HUES64 (cell line): ENCODE data around the gene MIGA2.
"Not testable (repeated sequence)": the region's sequence is repeated elsewhere in the genome, so short reads cannot be mapped to it uniquely, and the experiment has no call there.

ENCODE experiments used
- H3K27ac ChIP-seq: 2 replicates; pipeline ENCODE4 v1.7.0; 2013; ENCODE audit warnings: low read depth, low read length, inconsistent platforms
- H3K27me3 ChIP-seq: 2 replicates; pipeline ENCODE4 v1.6.1; 2013; ENCODE audit warnings: mild to moderate bottlenecking, low read length; ENCODE audit not compliant: insufficient read depth
- H3K36me3 ChIP-seq: 2 replicates; pipeline ENCODE4 v1.6.1; 2013; ENCODE audit warnings: mild to moderate bottlenecking, low read length; ENCODE audit not compliant: insufficient read depth
- H3K4me1 ChIP-seq: 2 replicates; pipeline ENCODE4 v1.6.1; 2013; ENCODE audit warnings: mild to moderate bottlenecking, low read length, moderate library complexity; ENCODE audit not compliant: insufficient read depth
- H3K4me3 ChIP-seq: 2 replicates; pipeline ENCODE4 v1.5.1; 2013; ENCODE audit warnings: mild to moderate bottlenecking, low read length, moderate library complexity
- H3K9ac ChIP-seq: 2 replicates; pipeline ENCODE4 v1.6.1; 2013; ENCODE audit warnings: mild to moderate bottlenecking, low read depth, low read length
- H3K9me3 ChIP-seq: 2 replicates; pipeline ENCODE4 v1.6.1; 2013; ENCODE audit warnings: low read depth, low read length; ENCODE audit not compliant: insufficient read depth
- WGBS: fragments of 150-250, 120-280 bp; methylation state at CpG from one replicate; pipeline ENCODE4 v1.1.7; 2013; ENCODE audit warnings: missing lambda C conversion rate; 5-methylcytosine and 5-hydroxymethylcytosine counted together

The MIGA2 gene

DNA sequence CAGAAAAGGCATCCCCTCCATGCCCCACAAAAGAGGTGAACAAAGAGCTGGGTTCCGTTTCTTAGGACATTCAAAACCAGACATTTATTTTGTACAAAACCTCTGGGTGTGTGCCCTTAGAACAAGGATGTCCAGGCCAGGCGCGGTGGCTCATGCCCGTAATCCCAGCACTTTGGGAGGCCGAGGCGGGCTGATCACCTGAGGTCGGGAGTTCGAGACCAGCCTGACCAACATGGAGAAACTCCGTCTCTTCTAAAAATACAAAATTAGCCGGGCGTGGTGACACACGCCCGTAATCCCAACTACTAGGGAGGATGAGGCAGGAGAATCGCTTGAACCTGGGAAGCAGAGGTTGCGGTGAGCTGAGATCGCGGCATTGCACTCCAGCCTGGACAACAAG is 76.1 kb downstream of the MIGA2 start:
- Histone ChIP-seq H3K27me3 (peaks cover 21% of the 10 kb centered on the region), H3K9ac (peak overlapping the region; percentile 96), H3K4me3 (peak overlapping the region; percentile 66)
- not testable (repeated sequence) for H3K27ac ChIP-seq, H3K4me1 ChIP-seq, H3K9me3 ChIP-seq, H3K36me3 ChIP-seq
- WGBS, result 95% methylated on average over 17 of the region's 17 CpGs

DNA sequence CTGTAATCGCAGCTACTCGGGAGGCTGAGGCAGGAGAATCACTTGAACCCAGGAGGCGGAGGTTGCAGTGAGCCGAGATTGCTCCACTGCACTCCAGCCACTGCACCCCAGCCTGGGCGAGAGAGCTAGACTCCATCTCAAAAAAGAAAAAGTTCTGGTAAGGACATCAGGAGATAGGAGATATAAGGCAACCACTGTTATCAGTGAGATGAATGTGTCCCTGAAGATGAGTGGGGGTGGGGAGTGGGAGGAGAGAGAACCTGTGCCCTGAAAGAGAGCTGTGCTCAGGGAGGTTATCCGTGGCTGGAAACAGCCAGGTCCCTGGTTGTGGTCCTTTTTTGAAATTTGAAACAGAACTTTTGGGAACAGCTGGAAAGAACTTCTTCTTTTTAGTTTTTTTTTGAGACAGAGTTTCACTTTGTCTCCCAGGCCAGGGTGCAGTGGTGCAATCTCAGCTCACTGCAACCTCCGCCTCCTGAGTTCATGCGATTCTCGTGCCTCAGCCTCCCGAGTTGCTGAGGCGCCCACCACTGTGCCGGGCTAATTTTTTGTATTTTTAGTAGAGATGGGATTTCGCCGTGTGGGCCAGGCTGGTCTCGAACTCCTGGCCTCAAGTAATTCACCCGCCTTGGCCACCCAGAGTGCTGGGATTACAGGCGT is 77.3 kb downstream of the MIGA2 start:
- WGBS, result 94% methylated on average over 17 of the region's 17 CpGs
- no peaks in the 10 kb centered on the region for H3K36me3 ChIP-seq
- H3K9me3 ChIP-seq, result no peaks in the 10 kb centered on the region
- peaks cover 16% of the 10 kb centered on the region for H3K27me3 ChIP-seq
- no peak overlapping the region for H3K27ac ChIP-seq
- H3K9ac ChIP-seq, result no peak overlapping the region
- H3K4me3 ChIP-seq, result no peak overlapping the region
- 0 out of 2 replicates have a peak, but pooled peaks cover 3% of the 10 kb centered on the region for H3K4me1 ChIP-seq

DNA sequence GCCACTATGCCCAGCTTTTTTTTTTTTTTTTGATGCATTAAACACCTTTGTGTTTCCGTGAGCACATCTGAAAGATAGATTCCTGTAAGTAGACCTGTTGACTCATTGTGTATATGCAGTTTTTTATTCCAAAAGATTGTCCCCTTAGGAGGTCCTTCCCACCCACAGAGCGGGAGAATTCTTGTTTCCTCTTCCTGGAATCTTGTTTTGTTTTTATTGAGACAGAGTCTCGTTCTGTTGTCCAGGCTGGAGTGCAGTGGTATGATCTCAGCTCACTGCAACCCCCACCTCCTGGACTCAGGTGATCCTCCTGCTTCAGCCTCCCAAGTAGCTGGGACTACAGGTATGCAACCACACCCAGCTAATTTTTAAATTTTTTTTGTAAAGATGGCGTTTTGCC is 82.4 kb downstream of the MIGA2 start:
- WGBS, result 97% methylated on average over 4 of the region's 4 CpGs
- Histone ChIP-seq H3K27me3 (no peaks in the 10 kb centered on the region), H3K4me3 (no peak overlapping the region), H3K9me3 (no peaks in the 10 kb centered on the region), H3K4me1 (no peaks in the 10 kb centered on the region), H3K27ac (no peak overlapping the region), H3K9ac (no peak overlapping the region), H3K36me3 (peaks cover 28% of the 10 kb centered on the region)

DNA sequence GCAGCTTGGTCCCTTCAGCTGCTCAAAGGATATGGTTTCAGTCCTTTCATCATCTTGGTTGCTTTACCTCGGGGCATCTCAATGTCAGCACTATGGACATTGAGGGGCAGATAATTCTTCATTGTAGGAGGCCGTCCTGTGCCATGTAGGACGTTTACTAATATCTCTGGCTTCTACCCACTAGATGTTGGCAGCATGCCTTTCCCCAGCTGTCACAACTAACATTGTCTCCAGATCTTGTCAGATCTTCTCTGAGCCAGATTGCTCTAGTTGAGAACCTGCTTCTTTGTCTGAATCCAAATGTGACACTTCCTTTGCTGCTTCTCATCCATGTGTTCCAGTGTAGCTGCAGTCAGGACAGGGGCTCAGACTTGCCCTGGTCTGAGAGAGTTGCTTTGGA is 85.1 kb downstream of the MIGA2 start:
- Histone ChIP-seq H3K4me1 (peaks cover 5% of the 10 kb centered on the region; the same call in 1 of the 2 replicates), H3K9ac (no peak overlapping the region), H3K4me3 (no peak overlapping the region), H3K27me3 (no peaks in the 10 kb centered on the region), H3K36me3 (peaks cover 38% of the 10 kb centered on the region), H3K9me3 (no peaks in the 10 kb centered on the region), H3K27ac (no peak overlapping the region)
- WGBS, result 95% methylated on average over 3 of the region's 3 CpGs
